ENCODE measurements around the gene SLC25A11.

Gene SLC25A11

GRCh38 chr17:4892499-4893221 is 47.2 kb downstream of the SLC25A11 start:
- no peak for DNase-seq

DNA sequence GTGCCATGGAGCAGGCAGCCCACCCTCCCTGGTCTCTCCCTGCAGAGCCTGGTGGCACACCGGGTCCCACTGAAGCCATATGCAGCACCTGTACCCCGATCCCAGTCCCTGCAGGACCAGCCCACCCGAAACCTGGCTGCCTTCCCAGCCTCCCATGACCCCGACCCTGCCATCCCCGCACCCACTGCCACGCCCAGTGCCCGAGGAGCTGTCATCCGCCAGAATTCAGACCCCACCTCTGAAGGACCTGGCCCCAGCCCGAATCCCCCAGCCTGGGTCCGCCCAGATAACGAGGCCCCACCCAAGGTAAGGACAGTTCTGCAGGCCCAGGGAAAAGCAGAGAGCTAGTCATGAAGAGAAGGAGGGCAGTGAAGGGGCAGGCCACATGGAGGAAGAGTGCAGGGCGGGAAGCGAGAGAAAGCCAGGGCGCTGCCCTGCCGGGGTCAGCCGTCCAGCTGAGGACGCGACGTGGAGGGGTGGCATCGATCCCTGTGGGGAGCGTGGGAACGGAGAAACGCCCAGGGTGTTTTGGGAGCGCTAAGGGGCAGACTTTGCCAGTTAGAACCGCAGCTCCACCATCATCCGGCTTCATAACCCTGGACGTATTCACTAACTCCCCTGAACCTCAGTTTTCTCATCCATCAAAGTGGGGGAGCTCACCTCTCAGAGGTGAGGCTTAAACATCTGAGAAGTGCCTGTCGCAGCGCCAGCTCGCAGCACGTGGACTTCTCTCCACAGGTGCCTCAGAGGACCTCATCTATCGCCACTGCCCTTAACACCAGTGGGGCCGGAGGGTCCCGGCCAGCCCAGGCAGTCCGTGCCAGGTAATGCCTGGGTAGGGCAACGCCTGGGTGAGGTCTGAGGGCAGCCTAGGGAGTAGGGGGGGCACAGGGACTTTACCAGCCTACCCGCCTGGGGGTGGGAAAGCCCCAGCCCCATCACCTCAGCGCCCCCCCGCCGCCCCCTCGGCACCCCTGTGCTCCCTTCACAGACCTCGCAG is 48.1 kb downstream of the SLC25A11 start:
- DNase-seq, result no peak

GRCh38 chr17:4887581-4887980 is 52.3 kb downstream of the SLC25A11 start:
- DNase-seq, result no peak
